Stimulated activated CD8-positive, alpha-beta memory T cell treated with anti-CD3 and anti-CD28 coated beads, Interleukin-12 subunit alpha, Interleukin-12 subunit beta, amount 100 ng/mL, for 24 hours (primary cell): ENCODE results near the gene FRMD5.

Experiments used
- DNase-seq: peaks from one replicate; pipeline ENCODE4 v3.0.0-alpha.2; 2020; ENCODE audit errors: extremely low read depth

The FRMD5 gene

GRCh38 chr15:44160796-44161195 is 34.3 kb downstream of the FRMD5 start:
- DNase-seq = no peak

DNA sequence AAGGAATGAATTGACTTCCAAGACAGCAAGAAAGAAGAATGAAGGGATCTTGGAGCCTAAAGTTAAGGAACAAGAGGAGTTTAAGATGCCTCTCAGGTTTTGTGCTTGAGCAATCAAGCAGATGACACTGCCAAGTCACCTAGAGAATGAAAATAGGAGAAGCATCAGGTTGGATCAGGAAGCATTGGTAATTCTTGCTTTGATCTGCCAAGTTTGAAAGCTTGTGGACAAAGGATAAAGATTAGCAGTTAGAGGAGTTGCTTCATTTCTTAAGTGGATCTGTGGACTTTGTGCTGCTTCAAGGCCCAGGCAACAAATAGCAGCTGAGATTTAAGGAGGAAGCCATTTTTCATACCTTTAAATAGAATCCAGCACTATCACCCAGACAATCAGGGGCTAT is 35.6 kb downstream of the FRMD5 start:
- no peak for DNase-seq

DNA sequence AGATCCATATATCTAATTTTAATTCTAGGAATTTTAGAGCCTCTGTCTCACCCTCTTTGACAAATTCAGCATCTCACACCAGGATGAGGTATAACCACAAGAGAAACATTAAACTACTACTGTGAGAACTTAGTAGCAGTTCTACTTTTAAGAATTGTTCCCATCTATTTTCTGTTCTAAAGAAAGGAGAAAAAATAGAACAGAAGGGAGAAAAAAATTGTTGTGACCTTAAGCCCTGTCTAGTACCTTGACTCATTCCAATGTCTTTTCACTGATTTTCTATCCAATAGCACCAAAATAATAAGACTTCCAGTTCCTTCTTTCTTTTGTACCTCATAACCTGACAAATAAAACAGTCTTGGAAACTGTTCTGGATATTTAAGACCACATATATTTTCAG is 37.0 kb downstream of the FRMD5 start:
- DNase-seq = no peak

- no peak for DNase-seq
These were observed 37.4 kb downstream of the FRMD5 start for GRCh38 chr15:44157679-44158078.

DNA sequence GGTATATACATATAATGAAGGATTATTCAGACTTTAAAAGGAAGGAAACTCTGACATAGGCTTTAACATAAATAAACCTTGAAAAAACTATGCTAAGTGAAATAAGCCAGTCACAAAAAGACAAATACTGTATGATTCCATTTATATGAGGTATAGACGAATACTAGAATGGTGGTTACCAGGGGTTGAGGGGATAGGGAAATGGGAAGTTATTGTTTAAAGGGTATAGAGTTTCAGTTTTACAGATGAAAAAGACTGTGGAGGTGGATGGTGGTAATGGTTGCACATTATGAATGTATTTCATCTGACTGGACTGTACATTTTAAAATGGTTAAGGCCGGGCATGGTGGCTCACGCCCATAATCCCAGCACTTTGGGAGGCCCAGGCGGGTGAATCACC is 41.7 kb downstream of the FRMD5 start:
- DNase-seq = no peak

DNA sequence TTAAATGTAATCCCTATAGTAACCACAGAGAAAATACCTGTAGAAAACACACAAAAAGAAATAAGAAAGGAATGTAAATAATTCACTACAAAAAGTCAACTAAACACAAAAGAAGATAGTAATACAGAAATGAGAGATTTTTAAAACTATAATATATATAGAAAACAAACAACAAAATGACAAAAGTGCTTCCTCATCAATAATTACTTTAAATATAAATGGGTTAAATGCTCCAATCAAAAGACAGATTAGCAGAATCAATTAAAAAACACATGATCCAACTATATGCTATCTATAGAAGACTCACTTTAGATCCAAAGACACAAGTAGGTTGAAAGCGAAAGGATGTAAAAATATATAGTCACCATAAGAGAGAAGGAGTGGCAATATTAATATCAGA is 45.8 kb downstream of the FRMD5 start:
- DNase-seq = no peak

- no peak for DNase-seq
These were observed 46.5 kb downstream of the FRMD5 start for GRCh38 chr15:44148580-44148979.

DNA sequence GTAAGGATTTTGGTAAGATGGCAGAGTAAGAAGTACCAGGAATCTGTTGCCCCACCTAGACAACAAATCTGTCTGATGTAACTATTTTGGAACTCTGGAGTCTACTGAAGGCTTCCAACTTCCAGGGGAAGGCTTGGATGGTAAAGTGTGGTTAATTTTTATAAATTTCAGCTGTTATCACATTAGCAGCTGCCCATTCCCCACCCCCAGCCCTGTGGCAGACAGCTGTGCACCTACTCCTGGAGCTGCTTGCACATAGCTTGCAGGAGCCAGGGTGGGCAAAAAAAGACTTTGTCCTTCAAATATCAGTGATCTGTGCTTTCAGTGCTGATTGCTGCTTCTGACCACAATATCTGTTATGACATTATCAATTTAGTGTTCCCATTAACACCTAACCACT is 47.4 kb downstream of the FRMD5 start:
- no peak for DNase-seq

DNA sequence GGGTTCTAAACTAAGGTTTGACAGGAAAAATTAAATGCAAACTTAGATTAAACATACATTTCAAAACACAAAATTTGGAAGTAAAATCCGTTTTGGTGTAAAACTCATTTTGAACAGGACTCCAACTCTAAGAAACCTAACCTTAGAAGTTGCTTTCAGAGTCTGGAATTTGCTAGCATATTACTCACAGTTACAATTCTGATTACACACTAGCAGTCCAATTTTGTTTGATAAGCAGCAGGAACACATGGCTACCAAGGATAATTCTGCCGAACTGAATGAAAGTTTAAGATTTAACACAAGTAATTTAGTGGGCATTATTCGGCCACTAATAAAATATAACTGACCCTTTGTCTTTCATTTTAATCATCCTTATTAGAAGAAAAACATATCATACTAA is 49.6 kb downstream of the FRMD5 start:
- DNase-seq = no peak

GRCh38 chr15:44144992-44145391 is 50.1 kb downstream of the FRMD5 start:
- DNase-seq = no peak

DNA sequence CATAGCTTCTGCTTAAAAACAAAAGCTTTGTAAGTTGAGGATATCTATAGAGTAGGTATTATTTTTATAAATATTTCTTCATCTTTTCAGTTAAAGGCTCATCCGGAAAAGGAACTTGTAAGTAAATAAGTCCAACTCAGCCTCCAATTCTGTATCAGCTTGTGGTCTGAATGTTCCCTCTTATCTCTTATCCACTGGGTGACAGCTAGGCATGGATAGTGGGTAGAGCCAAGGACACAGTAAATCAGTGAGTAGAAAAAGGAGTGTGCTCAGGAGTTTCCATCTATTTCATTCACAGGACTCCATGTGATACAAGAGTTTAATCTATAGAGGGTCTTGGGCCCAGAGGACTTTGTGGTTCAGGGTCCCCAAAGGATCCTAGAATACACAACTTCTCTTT is 50.9 kb downstream of the FRMD5 start:
- DNase-seq = no peak

DNA sequence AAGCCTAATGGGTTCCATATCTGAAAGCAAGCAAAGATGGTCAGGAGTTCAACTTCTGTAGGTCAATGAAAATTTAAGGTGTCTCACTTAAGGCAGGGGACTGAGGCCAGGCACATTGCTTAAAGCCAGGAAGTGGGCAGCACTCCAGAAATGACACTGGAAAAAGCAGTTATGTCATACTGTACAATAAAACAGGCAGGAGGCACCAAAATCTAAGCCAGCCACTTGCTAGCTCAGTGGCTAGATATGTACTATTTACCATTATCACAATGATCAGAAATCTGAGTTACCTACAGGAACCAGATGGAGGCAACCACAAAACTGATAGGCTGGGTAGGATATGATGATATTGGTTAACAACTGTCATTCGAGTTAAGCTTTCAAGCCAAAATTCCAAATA is 57.3 kb downstream of the FRMD5 start:
- DNase-seq = no peak

DNA sequence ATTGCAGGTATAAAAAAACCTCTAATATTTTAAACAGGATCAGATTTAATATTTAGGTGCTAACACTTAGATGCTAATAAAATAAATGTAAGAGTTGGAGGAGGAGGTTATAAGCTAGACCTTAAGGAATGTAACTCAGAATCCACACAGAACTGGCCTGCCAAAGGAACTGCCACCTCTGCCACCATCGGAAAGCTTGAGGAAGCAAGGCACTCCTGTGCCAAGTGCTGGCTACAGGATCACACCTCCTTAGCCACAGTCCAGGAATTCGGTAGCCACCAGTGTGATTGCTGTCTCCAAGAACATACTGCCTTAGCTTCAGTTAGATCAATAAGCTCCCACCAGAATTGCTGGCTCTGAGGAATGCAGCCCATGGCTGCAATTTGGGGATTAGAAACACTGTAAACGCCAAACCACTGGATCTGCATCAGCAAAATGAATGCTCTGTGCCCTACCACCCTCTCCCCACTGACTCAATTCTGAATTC is 58.0 kb downstream of the FRMD5 start:
- no peak for DNase-seq

DNA sequence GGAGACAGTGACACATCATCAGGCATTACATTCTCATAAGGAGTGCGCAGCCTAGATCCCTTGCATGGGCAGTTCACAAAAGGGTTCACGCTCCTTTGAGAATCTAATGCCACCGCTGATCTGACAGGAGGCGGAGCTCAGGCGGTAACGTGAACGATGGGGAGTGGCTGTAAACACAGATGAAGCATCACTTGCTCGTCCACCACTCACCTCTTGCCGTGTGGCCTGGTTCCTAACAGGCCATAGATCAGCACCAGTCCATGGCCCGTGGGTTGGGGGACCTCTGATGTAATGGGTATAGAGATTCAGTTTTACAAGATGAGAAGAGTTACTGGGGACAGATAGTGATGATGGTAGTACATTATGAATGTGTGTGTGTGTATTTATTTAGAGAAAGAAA is 63.0 kb downstream of the FRMD5 start:
- no peak for DNase-seq

- no peak for DNase-seq
These were observed 64.3 kb downstream of the FRMD5 start for GRCh38 chr15:44130778-44131177.

- no peak for DNase-seq
These were observed 65.2 kb downstream of the FRMD5 start for GRCh38 chr15:44129911-44130310.

DNA sequence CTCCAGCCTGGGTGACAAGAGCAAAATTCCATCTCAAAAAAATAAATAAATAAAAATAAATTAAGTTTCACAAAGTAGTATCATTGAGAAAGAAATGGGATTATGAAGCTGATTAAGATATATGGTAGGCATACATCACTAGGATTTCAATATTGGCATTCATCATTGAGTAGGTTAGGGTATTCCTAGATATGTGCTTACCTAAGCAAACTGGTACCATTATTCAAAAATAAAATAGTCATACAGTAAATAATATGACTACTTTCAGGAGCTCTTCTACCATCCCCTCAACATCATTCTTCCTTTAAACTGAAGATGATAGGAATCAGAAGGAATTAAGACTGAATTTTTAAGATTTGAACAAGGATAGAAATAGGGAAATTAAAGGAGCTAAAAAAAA is 66.6 kb downstream of the FRMD5 start:
- DNase-seq = no peak

DNA sequence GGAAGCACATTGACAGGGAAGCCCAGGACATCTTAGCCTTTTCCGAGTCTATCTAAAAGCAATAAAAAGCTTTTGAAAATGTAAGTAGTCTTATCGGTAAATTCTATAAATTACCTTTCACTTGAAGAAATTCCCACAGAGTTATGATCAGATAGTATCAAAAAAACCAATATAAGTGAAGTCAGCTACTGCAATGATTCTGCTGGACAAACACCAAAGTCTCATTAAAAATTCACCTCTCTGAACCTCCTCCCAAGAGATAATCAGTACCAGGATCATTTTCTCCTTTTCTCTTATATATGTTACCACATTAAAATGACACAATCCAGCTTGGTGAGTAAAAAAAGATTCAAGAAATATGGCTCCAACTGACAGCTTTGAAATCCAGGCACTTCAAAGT is 69.2 kb downstream of the FRMD5 start:
- DNase-seq = no peak

DNA sequence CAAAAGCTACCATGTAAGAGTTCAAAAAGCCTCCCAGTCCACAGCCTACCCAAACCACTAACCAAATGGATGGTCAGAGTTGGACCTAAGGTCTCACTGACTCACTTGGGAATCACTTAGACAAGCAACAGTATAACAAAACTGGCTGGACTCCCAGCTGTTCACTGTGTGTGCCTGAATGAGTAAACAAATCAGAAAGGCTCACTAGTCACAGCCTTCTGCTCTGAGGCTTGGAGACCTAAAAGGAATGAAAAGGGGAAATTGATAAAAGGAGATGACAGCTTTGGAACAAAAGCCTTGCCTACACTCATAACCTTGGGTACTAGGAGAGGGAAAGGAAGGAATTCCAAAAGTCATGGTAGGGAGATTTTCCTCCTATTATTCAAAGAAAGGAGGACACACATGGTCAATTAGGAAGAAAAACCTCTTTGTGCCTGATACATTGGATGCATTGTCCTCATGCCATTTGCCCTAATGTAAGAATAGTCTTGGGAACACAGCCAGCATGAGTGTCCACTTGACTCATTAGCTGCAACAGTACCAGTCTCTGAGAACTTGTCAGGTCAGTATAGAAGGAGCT is 92.3 kb downstream of the FRMD5 start:
- no peak for DNase-seq

GRCh38 chr15:44101944-44102343 is 93.1 kb downstream of the FRMD5 start:
- DNase-seq = no peak

DNA sequence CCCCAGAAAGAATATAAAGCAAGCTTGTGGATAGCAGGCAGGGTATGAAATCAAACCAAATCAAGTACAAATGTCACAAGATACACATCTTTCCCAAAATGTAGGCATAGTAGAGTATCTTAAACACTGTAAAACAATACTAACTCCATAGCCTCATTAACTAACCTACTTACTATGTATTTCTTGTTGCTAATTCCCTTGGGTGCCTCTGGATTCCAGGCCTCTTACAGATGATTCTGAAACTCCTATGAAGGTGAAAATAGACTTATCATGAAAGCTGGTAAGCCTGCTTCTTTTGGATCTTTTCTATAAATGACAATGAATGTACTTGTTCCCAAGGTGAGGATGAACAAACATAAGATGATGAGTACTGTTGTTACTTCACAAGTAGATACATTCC is 93.8 kb downstream of the FRMD5 start:
- DNase-seq = no peak

DNA sequence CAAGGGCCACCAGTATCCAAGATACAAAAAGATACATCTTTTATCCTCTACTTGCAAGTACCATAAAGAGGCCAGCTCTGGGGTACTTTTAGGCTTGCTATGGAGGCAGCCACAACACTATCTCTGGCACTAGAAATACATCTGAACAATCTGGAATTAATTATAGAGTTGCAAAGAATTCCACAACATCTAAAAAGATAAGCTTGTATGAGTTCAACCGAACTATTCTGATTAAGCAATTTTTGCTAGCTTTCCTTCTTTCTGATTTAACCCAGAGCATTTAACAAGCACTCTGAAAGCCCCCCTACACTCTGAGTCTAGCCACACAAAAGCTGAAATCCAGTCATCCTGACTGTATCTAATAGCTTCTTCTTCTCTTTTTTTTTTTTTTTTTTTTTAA is 95.4 kb downstream of the FRMD5 start:
- DNase-seq = no peak

GRCh38 chr15:44097552-44097951 is 97.5 kb downstream of the FRMD5 start:
- no peak for DNase-seq

DNA sequence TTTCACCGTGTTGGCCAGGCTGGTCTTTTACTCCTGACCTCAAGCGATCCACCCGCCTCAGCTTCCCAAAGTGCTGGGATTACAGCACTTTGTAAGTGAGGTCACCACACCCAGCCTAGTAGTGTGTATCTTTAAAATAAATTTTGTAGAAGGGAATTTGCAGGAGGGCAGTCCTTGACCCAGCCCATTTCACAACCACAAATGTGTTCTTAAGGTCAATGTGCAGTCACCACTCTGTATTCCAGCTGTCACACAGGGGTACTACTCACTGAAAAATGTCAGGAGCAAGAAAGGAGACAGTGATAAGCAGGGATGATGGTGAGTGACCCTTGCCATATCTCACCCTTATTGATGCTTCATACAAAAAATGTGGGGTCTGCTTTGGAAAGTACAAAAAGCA is 98.5 kb downstream of the FRMD5 start:
- DNase-seq = no peak

DNA sequence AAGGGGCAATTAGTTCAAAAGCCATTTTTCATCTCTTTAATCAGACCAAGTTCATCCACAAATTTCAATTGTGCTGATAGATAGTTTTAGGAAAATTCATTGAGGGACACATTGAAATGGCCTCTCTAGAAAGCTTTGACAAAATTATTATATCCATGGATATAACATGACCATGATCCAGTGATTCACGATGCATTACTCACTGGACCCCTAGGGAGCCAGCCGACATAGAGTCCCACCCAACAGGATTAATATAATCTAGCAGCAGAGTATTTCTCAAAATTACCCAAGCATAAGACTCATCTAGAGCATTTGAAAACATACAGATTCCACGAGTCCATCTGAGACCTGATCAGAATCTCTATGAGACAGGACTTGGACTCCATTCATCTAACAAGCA is 100.3 kb downstream of the FRMD5 start:
- DNase-seq = no peak
